ENCODE results near the gene GREM2. TPM values are rescaled to one million over a fixed set of nuclear protein-coding genes. Genes with fewer than 3 reads are reported as not detected.

The GREM2 gene
- total RNA-seq, 1 donor from 2014 or later: not detected

DNA sequence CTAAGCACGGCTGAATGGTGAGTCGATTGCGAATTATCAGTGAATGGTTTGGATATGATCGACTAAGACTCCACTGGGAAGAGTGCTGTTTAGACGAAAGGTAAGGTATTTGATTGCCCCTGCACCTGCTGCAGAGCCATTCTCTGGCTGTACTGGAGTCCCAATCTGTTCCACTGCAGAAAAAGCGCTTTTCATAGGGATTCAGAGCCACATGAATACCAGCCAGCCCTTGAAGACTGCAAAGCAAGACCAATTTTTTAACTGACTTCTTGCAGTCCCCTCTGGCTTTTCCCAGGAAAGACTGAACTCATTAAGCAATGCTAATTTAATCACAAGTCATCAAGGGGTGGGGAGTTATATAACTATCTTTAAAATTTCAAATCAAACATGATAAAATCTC is 1.3 kb downstream of the GREM2 start:
- no peak for DNase-seq (ENCODE audit: low read depth)

DNA sequence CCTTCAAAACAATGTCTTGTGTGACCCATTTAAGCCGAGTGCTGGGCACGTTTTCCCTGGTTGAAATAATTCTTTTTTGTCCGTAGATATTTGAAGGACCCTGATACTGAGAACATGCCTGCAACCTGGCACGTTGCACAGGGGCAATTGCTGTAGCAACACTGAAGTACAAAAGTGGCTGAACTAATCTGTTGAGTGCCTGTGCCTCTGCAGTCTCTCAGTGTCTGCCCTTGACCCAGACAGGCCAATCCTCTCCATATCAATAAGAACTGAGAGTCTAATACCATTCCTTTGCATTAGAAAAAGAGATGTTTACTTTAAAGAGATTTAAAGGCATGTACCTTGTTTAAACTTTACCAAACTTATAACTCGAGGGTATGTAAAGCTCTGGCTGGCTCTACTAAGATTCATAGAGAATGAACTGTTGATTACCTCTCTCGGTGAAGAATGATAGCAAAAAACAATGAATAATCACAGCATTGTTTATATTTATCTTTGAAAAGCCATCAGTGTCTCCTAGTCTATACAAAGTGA is 2.4 kb downstream of the GREM2 start:
- DNase-seq (ENCODE audit: low read depth): no peak

DNA sequence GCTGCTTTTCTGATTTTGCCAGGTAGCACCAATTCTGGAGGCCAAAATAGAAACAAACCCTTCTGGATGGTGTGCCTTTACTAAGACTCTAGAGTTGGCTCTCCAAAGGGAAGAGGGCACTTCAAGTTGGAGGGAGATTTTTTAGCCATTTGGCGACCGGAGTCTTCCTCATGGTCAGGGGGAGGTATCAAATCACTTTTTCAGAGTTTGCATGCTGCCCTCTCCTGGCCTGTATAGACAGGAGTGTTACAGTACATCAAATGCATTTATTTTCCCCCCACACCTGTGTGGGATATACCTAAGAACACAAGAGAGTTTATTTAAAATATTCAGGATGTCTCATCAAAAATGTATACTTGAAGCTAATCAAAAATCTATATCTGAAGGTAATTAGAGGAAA is 3.2 kb downstream of the GREM2 start:
- no peak for DNase-seq (ENCODE audit: low read depth)

DNA sequence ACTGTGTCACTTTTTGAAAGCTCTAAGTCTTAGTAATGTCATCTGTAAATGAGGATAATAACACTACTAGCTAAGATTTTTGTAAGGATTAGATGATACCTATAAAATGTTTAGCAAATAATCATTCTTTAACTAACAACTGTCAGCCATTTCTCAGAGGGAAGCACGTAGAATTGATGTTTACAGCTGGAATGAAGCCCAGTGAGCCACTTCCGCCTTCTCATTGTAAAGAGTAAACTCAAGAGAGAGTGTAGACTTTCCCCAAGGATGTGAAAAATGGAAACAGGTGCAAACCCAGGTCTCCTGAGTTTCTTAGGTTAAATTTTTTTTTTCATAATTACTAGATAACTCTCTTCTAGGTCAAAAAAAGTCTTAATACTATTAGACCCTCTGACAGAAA is 4.9 kb downstream of the GREM2 start:
- DNase-seq (ENCODE audit: low read depth): no peak

DNA sequence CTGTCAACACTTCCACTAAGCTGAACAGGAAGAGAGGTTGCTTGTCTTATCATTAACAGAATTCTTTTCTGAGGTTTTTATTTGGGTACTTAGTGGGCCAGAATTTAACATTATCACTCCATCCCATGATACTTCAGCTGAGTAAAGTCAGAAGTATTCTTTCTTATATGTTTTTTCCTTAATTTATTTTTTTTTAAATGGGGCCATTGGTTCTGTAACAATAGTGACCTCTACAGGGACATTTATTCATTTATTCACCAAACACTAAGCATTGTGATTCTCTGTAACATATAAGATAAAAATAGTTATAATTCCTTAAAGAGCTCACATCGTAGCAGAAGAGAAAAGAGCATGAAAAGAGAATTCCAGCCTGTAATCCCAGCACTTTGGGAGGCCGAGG is 9.8 kb downstream of the GREM2 start:
- no peak for DNase-seq (ENCODE audit: low read depth)

DNA sequence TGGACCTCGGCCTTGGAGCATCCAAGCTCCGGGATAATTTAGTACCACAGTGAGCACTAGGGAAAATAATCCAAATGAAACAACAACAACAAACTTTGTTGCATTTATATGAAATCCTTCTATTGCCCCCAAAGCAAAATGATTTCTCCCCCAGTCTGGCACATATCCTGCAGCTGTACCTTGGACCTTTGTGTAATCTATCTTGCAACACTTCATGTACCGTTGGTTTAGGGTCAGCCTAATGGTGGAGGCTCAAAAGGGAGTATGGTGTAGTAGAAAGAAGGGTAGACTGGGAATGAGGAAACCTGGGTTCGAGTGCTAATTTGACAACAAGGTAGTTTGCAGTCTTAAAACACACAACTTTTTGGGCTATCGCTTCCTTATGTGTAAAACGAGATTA is 12.1 kb downstream of the GREM2 start:
- no peak for DNase-seq (ENCODE audit: low read depth)

DNA sequence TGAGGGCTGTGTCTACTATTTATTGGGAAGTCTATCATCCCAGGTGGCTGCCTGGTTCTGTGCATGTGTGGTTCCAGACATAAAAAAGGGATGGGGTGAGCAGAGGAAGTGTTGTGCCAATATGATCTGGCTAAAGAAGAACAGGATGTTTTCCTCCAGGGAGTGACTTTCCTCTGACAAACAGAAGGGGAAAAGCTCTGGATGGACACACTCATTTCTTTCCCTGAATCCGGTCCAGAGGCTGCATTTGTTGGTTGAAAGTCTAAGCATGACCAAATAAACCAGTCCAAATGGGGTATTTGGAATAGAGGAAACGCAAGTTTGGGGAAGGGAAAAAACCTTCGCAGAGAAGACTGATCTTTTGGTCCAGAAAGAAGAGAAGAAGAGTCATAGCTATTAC is 12.7 kb downstream of the GREM2 start:
- no peak for DNase-seq (ENCODE audit: low read depth)

DNA sequence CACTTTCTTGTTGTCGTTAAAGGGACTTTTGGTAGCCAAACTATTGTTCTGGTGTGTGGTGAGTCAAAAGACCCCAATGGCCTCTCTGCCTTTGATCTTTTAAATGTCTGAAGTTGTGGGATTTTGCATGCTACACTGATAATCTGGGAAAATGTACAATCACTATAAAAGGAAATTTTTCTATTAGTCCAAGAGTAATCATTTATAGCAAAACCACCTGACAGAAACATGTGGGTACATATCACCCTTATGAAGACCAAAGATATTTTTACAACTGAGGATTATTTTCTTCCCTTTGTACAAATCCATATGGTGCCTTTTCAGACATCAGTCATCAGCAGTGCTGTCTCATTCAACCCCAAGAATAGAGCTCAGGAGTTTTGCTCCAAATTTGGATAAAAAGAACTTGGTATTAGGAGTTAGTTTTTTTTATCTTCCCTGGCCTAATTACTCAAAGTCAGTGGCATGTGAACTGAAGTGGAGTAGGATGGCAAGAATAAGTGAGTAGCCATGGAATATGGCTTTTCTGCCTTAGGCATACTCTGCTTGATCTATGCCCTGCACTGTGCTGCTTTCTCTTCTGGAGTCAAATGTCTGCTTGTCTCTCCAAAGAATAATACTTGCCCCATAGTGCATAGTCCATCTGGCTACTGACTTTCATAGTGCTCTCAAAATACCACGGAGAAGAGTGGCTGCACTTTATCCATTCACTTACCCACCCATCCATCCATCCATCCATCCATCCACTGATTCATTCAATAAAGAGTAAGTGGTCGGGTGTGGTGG is 13.5 kb downstream of the GREM2 start:
- DNase-seq (ENCODE audit: low read depth): no peak

DNA sequence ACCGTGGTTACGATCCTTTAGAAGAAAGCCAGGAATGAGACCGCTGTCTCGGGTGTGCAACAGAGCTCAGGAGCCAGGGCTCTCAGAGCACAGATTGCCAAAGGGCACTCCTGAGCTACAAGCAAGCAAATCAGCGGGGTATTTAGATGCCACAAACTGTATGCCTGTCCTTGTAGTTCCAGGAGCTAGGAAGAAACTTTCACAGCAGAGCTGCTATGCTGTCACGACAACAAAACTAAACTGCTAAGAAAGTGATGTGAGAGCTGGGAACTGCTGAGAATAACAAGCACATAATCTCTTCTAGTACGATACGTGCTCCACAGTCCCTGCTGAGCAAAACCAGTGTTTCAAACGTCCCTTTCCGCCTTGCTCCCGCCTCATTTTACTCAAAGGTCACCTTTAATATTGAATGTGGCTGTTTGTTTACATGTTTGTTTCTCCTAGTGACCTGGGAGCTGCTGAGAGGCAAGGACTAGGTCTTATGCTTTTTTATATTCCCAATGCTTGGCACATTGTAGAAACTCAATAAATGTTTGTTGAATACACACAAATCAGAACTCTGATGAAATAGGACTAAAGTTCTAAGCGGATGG is 14.7 kb downstream of the GREM2 start:
- no peak for DNase-seq (ENCODE audit: low read depth)

DNA sequence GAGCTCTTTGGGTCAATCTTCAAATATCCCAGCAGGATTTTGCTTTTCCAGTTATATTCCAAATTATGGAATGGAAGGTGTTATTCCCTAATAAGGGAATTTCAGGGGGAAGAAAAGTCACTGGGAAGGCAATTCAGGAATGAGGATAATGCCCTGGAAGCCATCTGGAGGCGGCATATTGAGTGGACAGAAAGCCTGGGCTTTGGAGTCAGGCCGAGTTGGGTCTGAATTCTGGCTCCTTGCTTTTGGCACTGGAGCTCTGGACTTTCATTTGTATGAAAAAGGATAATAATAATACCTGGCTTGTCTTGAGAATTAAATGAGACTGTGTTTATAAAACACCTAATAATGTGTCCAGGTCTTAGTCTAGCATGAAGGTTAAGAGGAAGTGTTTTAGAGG is 16.5 kb downstream of the GREM2 start:
- no peak for DNase-seq (ENCODE audit: low read depth)

DNA sequence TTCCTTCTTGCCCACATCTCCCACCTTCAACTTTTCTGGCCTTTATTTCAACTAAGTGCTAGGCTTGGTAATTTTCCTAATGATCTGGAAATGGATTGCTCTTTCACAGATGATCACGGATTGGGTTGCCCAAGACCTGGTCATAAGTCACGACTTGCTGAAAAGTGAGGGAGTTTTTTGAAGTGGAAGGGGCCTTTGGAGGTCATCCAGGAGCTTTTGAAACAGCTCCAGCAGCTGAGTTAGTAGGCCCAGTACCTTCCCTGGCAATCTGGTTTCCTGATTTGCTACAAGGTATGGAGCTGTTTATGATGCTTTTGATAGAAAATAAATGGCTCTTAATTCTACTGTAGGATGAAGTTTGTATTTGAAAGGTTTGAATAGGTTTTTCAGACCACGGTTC is 20.4 kb downstream of the GREM2 start:
- DNase-seq (ENCODE audit: low read depth): no peak

DNA sequence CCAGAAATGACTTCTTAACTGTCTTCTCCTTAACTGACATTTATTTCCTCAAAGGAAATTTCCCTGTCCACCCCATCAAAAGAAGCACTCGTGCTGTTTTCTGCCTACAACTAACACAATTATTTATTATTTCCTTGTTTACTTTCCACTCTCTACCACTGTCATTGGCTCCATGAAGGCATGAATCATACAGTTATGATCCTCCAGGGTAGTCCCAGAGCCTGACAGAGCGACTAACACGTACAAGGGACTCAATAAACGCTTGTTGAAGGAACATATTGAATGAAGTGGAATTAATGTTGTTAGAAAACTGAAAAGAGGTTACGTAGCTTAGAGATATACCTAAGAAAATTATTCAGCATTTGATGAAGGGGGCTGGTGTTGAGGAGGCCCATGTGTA is 20.9 kb downstream of the GREM2 start:
- no peak for DNase-seq (ENCODE audit: low read depth)

DNA sequence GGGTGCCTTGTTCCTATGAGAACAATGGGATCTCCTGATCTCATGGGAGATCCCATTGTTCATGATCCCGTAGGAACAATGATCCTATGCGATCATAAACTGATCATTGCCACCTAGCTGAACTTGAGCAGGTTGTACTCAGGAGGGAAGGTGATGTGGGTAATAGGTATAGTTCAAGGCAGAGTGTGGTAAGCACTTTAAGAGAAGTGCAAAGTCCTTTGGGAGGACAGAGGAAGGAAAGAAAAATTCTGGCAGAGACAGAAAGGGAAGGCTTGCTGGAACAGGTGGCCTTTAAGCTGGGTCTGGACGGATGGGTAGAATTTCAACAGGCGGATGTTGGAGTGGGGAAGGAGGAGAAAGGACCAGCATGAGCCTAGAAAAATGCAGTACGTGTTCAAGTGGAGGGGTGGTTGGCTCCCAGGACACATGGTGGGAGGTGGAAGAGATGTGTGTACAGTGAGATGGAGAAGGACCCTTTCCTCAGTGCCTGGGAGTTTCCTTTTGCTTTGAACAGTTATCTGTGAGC is 22.3 kb downstream of the GREM2 start:
- DNase-seq (ENCODE audit: low read depth): no peak

DNA sequence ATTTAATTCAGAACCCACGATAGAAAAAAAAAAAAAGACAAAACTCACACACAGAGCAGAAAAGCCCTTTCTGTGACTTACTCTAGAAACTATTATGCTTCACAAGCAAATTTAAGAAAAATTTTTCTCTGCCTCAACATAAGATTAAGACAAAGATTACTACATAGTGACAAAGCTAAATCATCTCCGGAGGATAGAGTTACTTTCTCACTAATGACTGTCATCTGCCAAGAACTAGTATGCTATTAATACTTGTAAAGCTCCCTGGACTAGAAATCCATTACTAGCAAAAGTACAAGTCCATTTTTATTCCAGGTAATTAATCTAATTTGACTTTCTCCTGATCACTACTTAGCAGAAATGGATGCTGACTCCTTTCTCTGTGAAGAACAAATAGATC is 25.9 kb downstream of the GREM2 start:
- no peak for DNase-seq (ENCODE audit: low read depth)

DNA sequence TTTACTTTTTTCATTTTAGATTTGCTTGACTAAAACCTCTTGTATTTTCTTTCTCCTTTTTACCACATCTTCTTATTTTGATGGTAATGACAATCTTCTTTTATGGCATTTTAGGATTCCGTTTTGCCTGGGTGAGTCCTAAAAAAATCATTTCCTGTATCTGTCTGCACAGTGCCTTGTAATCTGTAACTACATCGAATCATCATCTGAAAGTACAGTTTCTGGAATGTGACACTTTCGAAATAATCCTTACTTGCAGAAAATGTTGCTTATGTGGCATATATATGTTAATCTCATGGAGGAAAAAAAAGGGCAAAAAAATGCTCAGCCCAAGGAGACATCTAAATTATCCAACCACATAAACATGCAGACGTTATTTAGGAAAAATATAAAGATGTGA is 29.0 kb downstream of the GREM2 start:
- no peak for DNase-seq (ENCODE audit: low read depth)

DNA sequence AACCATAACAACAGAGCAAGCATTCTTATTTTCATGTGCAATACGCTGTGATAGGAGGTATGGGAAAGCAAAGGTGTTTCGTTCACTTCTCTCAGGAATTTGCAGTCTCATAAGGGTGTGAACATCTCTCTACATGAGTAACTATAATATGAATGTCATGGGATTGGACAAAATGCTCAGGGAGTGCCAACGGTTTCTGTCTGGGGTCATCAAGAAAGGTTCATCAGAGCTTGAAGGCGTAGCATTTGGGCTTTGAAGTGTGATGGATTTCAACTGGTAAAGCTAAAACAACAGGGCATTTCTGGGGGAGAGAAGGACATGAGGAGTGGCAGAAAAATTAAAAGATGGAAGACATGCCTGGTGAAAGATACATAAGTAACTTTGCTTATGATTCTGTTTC is 32.4 kb downstream of the GREM2 start:
- no peak for DNase-seq (ENCODE audit: low read depth)

DNA sequence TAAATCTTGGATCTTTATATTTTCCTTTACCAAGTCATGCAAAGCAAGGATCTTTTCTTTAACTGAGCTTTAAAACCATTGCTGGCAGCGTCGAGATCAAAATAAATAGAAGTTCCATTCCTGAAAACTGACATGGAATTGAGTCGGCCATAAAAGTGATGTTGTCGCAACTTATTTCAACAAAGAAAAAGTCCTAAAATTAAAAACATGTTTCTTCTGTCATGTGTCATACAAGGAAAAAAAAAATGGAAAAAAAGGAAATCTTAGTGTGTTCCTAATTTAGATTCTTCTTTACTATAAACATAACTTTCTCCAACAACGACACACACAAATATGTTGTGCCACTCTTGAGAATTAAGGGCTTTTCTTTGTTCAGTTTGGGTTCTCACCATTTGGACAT is 34.9 kb downstream of the GREM2 start:
- no peak for DNase-seq (ENCODE audit: low read depth)

DNA sequence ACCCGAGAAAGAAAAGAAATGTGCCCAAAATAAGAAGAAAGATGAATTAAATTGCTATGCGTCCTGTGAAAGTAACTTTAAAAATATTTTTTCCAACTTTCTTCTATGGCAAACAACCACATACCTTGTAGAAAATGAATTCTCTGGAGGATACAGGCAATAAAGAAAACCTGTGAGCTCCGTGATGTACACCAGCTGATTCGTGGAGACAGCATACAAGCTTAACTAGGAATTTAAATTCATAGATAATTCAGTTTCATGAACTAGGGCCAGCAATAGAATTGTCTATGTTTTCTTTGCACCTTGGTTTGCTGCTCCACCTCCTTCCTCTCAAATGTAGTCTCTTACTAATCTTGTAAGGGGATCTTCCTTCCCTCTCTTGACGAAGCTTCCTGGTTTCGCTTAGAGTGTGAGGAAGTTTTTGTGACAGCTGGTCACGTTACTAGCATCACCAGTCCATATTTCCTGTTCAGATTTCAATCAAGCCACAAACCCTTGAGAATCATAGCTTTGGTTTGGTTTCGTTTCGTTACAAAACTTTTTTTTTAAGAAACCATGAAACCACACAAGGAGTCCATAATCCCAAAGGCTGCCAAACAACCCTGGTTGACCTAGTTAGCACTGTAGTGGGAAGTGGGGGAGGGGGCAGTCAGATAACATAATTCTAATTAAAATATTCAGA is 35.8 kb downstream of the GREM2 start:
- no peak for DNase-seq (ENCODE audit: low read depth)

DNA sequence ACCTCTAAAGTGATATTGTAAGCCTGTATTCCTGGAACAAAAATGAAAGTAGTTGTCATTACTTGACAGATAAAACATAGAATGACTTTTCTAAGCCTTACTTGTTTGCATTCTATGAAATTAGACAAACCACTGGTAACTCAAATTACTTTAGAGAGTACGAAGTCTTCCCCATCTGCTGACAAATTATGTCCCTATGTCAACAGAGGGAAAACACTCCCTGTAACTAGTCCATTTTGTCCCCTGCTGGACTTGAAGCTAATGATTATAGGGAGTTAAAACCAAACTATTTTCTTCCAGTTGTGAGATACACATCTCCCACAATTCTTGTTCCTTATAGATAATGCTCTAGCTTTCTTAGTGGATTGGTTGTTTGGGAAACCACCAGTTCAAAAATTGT is 39.6 kb downstream of the GREM2 start:
- no peak for DNase-seq (ENCODE audit: low read depth)

DNA sequence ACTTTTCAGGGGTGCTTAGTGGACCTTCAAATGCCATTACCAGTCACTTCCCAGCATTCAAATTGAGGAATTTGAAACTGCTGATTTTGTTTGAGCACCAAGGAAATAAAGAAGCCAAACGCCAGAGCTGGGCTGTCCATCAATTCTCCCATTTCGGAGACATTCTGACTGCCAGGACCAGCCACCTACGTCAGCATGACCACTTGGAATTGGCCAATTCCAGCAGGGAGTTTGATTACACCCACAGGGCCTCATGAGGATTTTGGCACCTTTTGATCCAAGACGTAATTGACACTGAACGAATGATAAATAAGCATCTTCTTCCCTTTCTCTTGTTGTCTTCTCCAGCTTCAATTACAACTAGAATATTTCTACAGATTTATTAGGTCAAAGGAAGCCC is 40.2 kb downstream of the GREM2 start:
- DNase-seq (ENCODE audit: low read depth): no peak

DNA sequence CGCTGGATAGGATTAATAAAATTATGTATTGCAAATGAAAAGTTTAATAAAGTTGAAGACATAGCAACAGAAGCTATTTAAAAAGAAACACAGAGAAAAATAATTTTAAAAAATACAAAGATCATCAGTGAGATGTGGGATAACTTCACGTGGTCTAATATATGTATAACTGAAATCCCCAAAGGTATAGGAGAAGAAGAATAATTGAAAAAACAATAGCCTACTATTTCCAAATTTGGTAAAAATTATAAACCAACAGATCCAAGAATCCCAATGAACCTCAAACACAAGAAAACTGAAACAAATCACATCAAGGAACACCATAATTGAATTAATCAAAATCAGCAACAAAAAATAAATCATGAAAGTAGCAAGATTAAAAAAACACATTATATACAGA is 44.9 kb downstream of the GREM2 start:
- no peak for DNase-seq (ENCODE audit: low read depth)

DNA sequence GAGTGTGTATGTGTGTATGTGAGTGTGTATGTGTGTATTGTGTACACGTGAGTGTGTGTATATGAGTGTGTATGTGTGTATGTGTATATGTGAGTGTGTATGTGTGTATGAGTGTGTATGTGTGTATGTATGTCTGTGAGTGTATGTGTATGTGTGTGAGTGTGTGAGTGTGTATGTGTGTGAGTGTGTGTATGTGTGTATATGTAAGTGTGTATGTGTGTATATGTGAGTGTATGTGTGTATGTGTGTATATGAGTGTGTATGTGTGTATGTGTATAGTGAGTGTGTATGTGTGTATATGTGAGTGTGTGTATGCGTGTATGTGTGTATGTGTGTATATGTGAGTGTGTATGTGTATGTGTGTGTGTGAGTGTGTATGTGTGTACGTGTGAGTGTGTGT is 49.2 kb downstream of the GREM2 start:
- no peak for DNase-seq (ENCODE audit: low read depth)

DNA sequence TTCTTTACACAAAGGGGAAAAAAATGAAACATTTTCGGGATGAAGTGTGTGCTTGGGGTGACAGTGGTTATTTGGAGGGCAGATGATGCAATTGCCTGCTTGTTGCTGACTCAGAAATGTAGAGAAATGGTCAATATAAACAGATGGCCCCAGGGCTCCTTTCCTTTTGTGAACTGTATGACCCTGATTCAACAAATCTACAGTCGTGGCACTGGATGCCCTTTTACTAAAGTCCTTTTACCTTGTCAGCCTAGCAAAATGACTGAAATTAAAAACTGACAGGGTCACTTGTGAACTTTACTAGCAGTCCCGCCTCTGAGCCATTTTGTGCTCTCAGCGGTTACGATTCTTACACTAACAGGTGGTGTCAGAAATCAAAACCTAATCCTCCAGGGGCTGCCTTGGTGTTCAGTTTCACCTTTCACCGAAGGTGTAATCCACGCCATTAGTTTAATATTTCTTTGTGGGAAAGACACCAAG is 49.8 kb downstream of the GREM2 start:
- no peak for DNase-seq (ENCODE audit: low read depth)
